G401.6 (cell line): ENCODE data around the gene GPA33.
A peak's percentile ranks its signal among the peaks of the same experiment; 100 is the strongest.

Source experiments
- FAIRE-seq: peaks from 2 replicates; lab custom pipeline; 2012; peaks lifted over from hg19 to GRCh38; lab: Jason Lieb, UNC

The GPA33 gene

GRCh38 chr1:167086033-167086432 lies 4.1 kb downstream of the GPA33 start:
- FAIRE-seq = no peak

- FAIRE-seq = no peak
These were observed 5.4 kb downstream of the GPA33 start for GRCh38 chr1:167084757-167085156.

GRCh38 chr1:167083871-167084270 lies 6.3 kb downstream of the GPA33 start:
- FAIRE-seq = no peak

GRCh38 chr1:167083066-167083665 lies 7.0 kb downstream of the GPA33 start:
- FAIRE-seq = no peak

- FAIRE-seq = no peak
These were observed 7.6 kb downstream of the GPA33 start for GRCh38 chr1:167082511-167083027.

GRCh38 chr1:167081594-167082156 lies 8.5 kb downstream of the GPA33 start:
- no peak for FAIRE-seq

GRCh38 chr1:167077868-167078210 lies 12.3 kb downstream of the GPA33 start:
- FAIRE-seq = no peak

- FAIRE-seq = no peak
These were observed 12.9 kb downstream of the GPA33 start for GRCh38 chr1:167077128-167077867.

- no peak for FAIRE-seq
These were observed 14.0 kb downstream of the GPA33 start for GRCh38 chr1:167076136-167076710.

- no peak for FAIRE-seq
These were observed 18.9 kb downstream of the GPA33 start for GRCh38 chr1:167071286-167071685.

GRCh38 chr1:167068761-167069160 lies 21.4 kb downstream of the GPA33 start:
- no peak for FAIRE-seq

- FAIRE-seq = no peak
These were observed 22.3 kb downstream of the GPA33 start for GRCh38 chr1:167067904-167068303.

GRCh38 chr1:167066333-167067122 lies 23.6 kb downstream of the GPA33 start:
- FAIRE-seq = no peak

- FAIRE-seq = no peak
These were observed 24.7 kb downstream of the GPA33 start for GRCh38 chr1:167065471-167065870.

GRCh38 chr1:167064621-167065020 lies 25.6 kb downstream of the GPA33 start:
- no peak for FAIRE-seq

- no peak for FAIRE-seq
These were observed 29.1 kb downstream of the GPA33 start for GRCh38 chr1:167061073-167061464.

GRCh38 chr1:167060141-167061072 lies 29.8 kb downstream of the GPA33 start:
- FAIRE-seq = no peak

GRCh38 chr1:167059809-167060107 lies 30.4 kb downstream of the GPA33 start:
- no peak for FAIRE-seq

GRCh38 chr1:167059045-167059808 lies 30.9 kb downstream of the GPA33 start:
- no peak for FAIRE-seq

- FAIRE-seq = peak; percentile 3
These were observed 32.9 kb downstream of the GPA33 start for GRCh38 chr1:167057241-167057688.
